CMK (cell line): ENCODE results near the gene RNASE8.
"Not testable (repeated sequence)": the region's sequence is repeated elsewhere in the genome, so short reads cannot be mapped to it uniquely, and the experiment has no call there.

Experiments
- DNase-seq: peaks from one replicate; pipeline ENCODE4 v3.0.0-alpha.2; 2010; ENCODE audit warnings: low read depth

RNASE8 gene

GRCh38 chr14:21057803-21058675, at the start of gene RNASE8:
Gene RNASE8, plus strand, starts transcription at chr14:21057822. Its CDS starts 71 bp downstream, at chr14:21057893.
- no peak for DNase-seq

GRCh38 chr14:21009721-21010120, 47.9 kb upstream of the RNASE8 start:
- not testable (repeated sequence) for DNase-seq

- DNase-seq: no peak
Observed at GRCh38 chr14:21011136-21011535, 46.5 kb upstream of the RNASE8 start.

- peak; percentile 63 for DNase-seq
Observed at GRCh38 chr14:21014761-21015190, 42.8 kb upstream of the RNASE8 start.

GRCh38 chr14:21015312-21015711, 42.3 kb upstream of the RNASE8 start:
- DNase-seq: no peak

- DNase-seq: peak; percentile 18
Observed at GRCh38 chr14:21016413-21017190, 41.0 kb upstream of the RNASE8 start.

- DNase-seq: no peak
Observed at GRCh38 chr14:21017528-21018245, 39.9 kb upstream of the RNASE8 start.

GRCh38 chr14:21018286-21018685, 39.3 kb upstream of the RNASE8 start:
- no peak for DNase-seq

GRCh38 chr14:21018781-21019180, 38.8 kb upstream of the RNASE8 start:
- no peak for DNase-seq

GRCh38 chr14:21019366-21019765, 38.3 kb upstream of the RNASE8 start:
- no peak for DNase-seq

- DNase-seq: no peak
Observed at GRCh38 chr14:21020977-21021545, 36.6 kb upstream of the RNASE8 start.

- no peak for DNase-seq
Observed at GRCh38 chr14:21022686-21023085, 34.9 kb upstream of the RNASE8 start.

- DNase-seq: no peak
Observed at GRCh38 chr14:21023174-21023573, 34.4 kb upstream of the RNASE8 start.

- no peak for DNase-seq
Observed at GRCh38 chr14:21023817-21024584, 33.6 kb upstream of the RNASE8 start.

- peak; percentile 41 for DNase-seq
Observed at GRCh38 chr14:21024585-21025370, 32.8 kb upstream of the RNASE8 start, which contains the start of gene NDRG2. Gene NDRG2, minus strand, starts transcription at chr14:21025061. Its CDS starts 1,746 bp downstream, at chr14:21023315.

GRCh38 chr14:21025371-21026273, 32.0 kb upstream of the RNASE8 start:
- DNase-seq: no peak

GRCh38 chr14:21026274-21026987, 31.2 kb upstream of the RNASE8 start:
- no peak for DNase-seq

- DNase-seq: no peak
Observed at GRCh38 chr14:21026988-21027315, 30.7 kb upstream of the RNASE8 start.

GRCh38 chr14:21029917-21030316, 27.7 kb upstream of the RNASE8 start, which contains the start of gene TPPP2:
Gene TPPP2, plus strand, starts transcription at chr14:21030217. Its CDS starts 365 bp downstream, at chr14:21030582.
- no peak for DNase-seq
